22Rv1 (cell line): ENCODE data around the gene MAP3K8.
"Not testable (repeated sequence)": the region's sequence is repeated elsewhere in the genome, so short reads cannot be mapped to it uniquely, and the experiment has no call there.

ENCODE experiments used
- H3K27ac ChIP-seq: fragments of 450-650 bp; 2 replicates; pipeline ENCODE4 v1.5.1; 2017
- CTCF ChIP-seq: fragments of 450-650 bp; IDR thresholded peaks from 2 replicates; pipeline ENCODE4 v1.5.1; 2017; ENCODE audit warnings: mild to moderate bottlenecking
- ZFX ChIP-seq: fragments of 450-650 bp; IDR thresholded peaks from 2 replicates; pipeline ENCODE4 v1.6.1; 2017; ENCODE audit warnings: antibody characterized with exemption, borderline replicate concordance

MAP3K8 gene

GRCh38 chr10:30464675-30465074 lies 30.7 kb downstream of the MAP3K8 start:
- H3K27ac ChIP-seq, result no peak overlapping the region
- TF ChIP-seq ZFX (no peak), CTCF (no peak)

- no peak overlapping the region for H3K27ac ChIP-seq
- no peak for TF ChIP-seq ZFX
- no peak for TF ChIP-seq CTCF
Observed at GRCh38 chr10:30466445-30466844, 32.5 kb downstream of the MAP3K8 start.

GRCh38 chr10:30467651-30468338 lies 33.8 kb downstream of the MAP3K8 start:
- no peak overlapping the region for H3K27ac ChIP-seq
- TF ChIP-seq CTCF (no peak), ZFX (no peak)

- H3K27ac ChIP-seq, result no peak overlapping the region
- TF ChIP-seq ZFX (no peak), CTCF (no peak)
Observed at GRCh38 chr10:30472414-30473155, 38.6 kb downstream of the MAP3K8 start.

GRCh38 chr10:30475515-30475914 lies 41.5 kb downstream of the MAP3K8 start:
- H3K27ac ChIP-seq, result not testable (repeated sequence)

- TF ChIP-seq ZFX (no peak), CTCF (no peak)
- H3K27ac ChIP-seq, result no peak overlapping the region
Observed at GRCh38 chr10:30476511-30477155, 42.6 kb downstream of the MAP3K8 start.

- not testable (repeated sequence) for H3K27ac ChIP-seq
Observed at GRCh38 chr10:30479513-30479912, 45.5 kb downstream of the MAP3K8 start.

- TF ChIP-seq ZFX, result no peak
- no peak for TF ChIP-seq CTCF
- H3K27ac ChIP-seq, result no peak overlapping the region
Observed at GRCh38 chr10:30481603-30482002, 47.6 kb downstream of the MAP3K8 start.
